Muscle of arm (tissue), 12 donors: ENCODE measurements around the gene EFNB2. TPM values are rescaled to one million over a fixed set of nuclear protein-coding genes. Genes with fewer than 3 reads are reported as not detected.

Experiments used
- DNase-seq: peaks from one replicate; pipeline ENCODE4 v3.0.0-alpha.2; 2013
- polyA plus RNA-seq, 12 donors: library from polyadenylated mRNA; unstranded; fragments of 120-200 nt; gene quantifications; one replicate each; pipeline ENCODE4 v1.2.1, GENCODE V29; 2013; ENCODE audit not compliant: insufficient read length in 12 of 12

Gene EFNB2
- polyA plus RNA-seq, 12 donors = 17.7 to 73.8 (median 21.6) TPM; not detected in 1

DNA sequence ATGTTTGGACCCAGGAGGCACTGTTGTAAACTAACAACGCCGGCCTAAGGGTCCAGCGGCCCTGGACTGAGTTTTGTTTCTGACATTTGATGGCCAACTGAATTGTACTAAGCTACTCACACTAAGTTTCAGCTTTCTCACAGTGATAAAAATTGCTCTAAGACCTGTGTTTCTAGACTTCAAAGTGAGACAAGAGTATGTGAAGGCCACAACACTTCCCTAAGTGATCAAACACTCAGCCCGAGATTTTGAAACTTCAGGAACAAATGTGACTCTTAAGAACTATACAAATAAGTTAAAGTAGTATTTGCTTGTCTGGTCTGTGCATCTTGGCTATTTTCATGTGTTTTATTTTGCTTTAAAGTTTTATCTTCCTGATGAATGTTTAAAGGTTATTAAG is 30.2 kb downstream of the EFNB2 start:
- DNase-seq = no peak

DNA sequence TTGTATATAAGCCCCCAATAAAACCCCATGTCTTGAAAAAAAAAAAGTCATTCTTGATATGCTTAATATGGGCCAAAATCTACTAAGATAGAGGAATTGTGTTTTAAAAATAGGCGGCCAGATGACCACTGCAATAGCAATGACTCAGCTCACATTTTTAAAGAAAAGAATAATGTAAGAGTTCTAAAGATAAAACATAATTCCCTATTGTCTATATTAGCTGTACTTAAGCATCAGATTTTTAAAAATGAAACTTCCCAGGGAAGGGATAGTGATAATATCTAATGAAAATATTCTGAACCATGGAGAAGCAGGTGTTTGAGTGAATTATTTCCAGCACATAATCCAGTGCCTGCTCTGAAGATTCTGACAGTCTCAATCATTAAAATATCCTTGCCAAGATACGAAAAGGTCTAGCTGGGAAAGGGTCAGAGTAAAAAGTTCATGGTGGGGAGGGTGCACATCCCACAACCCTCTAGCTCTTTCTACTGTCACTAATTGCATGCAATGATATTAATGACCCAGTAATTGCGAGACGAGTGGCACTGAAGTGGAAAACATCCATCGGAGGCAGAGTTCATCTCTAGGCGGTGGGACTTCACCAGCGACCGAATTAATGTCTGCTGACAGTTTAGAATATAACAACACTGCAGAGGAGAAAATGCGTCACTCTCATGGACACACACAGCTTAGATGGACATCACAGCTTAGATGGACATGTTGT is 31.6 kb downstream of the EFNB2 start:
- DNase-seq = no peak

GRCh38 chr13:106503272-106503671 is 32.2 kb downstream of the EFNB2 start:
- no peak for DNase-seq

DNA sequence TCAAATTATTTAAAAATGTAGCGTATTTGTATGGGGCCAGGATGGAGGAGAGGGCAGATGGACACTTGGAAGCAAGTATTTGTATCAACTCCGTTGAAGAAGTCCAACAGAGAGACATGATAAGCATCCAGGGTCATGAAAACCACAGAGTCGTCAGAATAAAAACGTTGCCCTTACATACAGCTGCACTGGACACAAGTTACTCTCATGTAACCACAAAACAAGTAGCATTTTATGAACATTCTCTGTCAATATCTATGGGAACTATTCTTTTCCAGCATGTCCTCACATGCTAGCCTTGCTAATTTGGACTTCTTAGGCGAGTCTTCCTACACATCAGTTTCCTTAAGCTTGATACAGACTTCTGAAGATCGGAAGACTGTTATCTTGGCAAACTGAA is 35.0 kb downstream of the EFNB2 start:
- DNase-seq = no peak

GRCh38 chr13:106499896-106500295 is 35.6 kb downstream of the EFNB2 start:
- DNase-seq = no peak

DNA sequence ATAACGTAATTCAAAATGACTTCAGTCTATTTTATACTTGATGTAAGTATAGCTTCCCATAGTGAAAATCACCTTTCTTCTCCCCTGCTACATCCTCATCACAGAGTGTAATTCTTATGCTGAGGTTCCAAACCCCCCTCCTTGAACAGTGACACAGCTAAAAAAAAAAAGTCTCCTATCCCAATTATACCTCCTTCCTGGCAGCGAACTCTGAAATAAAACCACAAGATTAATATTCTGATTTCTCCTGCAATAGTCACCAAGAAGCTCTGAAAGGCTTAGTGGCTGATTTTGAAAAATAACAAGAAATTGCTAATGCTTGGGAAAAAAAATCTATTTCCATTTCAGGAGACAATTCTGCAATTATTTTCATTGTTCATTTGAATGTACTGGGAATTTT is 36.3 kb downstream of the EFNB2 start:
- no peak for DNase-seq

DNA sequence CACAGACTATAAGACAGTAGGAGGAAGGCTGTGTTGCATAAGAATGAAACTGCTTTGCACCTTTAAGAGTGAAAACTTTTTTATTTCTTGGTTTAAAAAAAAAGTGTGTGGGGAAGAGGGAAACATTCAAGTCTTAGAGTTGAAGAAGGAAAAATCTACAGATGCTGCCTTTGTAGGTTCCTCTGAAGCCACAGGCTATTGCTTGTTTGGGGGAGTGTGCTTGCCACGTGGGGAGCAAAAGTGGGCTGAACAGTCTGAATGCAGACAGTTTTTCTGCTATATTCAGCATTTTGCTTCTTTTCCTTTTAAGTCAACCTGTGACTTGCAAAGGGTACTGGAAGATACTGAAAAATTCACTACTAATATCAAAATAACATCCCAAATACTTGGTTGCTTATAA is 36.9 kb downstream of the EFNB2 start:
- DNase-seq = no peak

- no peak for DNase-seq
Measured at GRCh38 chr13:106498158-106498557, 37.3 kb downstream of the EFNB2 start.

- no peak for DNase-seq
Measured at GRCh38 chr13:106497079-106497478, 38.4 kb downstream of the EFNB2 start.

DNA sequence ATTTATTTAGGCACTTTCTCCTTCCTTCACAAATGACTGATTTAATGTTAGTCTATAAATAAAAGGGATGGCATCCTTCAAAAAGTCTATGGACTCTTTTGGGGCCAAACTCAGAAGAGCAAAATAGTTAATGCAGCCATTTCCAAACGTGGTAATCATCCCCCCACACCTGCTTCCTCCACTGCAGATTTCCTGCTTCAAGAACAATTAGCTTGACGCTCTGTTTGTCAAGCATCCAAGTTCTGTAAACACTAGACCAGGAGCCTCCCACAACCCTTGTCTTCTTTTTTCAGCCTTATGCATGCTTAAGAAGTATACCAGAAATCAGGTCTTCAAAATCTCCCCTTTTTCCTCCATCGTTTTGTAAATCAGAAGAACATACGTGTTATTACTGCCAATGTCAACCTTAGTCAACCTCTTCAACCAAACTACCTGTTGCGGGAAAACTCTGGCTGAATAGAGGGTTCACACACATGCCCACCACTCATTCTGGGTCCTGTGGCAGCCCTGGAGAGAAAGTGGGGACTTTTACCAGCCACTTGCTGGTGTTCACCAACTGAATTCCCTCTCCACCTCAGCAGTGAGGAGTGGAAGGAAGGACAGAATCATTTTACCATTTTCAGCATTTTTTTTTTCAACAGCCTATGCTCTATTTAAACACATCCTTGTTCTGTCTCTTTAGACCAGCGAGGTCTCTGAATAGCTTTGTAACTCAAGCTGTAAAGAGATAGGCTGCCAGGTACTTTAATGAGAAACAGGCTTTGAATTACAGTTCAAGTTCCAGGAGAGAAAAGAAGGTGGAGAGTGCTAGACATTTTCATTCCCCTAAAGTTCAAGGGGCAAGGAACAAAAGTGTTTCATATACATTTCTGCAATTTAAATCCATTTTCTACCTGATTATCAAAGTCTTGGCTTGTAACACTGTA is 39.1 kb downstream of the EFNB2 start:
- no peak for DNase-seq

- no peak for DNase-seq
Measured at GRCh38 chr13:106494936-106495335, 40.5 kb downstream of the EFNB2 start.

DNA sequence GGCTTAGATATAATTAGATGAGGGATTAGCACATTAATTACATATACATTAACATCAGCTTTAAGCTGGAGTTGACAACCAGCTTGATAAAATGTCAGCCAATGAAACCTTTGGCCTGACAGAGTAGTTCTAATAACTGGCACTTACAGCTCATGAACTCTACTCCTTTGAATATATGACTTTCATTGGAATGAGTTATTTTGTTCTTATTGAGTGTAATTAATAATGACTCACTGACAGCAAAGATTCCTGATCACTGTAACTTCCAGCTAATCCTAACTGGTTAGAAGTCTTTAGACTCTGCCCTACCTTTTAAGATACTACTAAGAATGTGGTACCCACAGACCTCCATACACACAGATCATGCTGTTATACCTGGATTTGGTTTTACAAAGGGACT is 41.0 kb downstream of the EFNB2 start:
- no peak for DNase-seq

- no peak for DNase-seq
Measured at GRCh38 chr13:106493533-106494220, 41.8 kb downstream of the EFNB2 start.

GRCh38 chr13:106492588-106493475 is 42.6 kb downstream of the EFNB2 start:
- no peak for DNase-seq

DNA sequence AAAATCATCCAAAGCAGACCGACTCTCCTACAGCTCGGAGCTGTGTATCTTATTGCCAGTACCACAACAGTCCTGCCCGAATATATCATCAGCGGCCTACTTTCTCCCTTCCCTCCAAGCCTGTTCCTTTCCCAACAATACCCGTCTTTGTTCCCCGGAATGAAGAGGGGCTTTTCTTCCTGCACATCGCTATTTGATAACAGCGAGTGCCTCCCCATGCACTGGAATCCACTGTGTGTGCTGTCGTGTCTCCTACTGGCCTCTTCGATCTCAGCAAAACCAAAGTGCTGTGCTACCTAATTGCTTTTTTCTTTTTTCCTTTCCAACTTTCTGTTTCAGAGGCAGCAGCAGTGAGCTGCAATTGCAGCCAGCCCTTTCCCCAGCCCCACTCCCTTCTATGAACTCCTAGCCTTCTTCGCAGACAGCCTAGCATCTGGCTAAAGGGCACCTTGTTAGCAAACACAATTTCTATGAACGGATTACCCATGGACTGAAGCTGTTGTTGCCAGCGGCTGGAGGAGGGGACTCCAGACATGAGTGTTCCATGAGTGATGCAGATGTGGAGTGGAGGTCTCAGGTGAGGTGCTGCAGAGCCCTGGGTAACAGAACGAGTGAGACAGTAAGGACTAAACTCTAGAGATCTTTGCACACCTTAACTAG is 43.4 kb downstream of the EFNB2 start:
- DNase-seq = no peak

- DNase-seq = no peak
Measured at GRCh38 chr13:106491463-106491862, 44.0 kb downstream of the EFNB2 start.

DNA sequence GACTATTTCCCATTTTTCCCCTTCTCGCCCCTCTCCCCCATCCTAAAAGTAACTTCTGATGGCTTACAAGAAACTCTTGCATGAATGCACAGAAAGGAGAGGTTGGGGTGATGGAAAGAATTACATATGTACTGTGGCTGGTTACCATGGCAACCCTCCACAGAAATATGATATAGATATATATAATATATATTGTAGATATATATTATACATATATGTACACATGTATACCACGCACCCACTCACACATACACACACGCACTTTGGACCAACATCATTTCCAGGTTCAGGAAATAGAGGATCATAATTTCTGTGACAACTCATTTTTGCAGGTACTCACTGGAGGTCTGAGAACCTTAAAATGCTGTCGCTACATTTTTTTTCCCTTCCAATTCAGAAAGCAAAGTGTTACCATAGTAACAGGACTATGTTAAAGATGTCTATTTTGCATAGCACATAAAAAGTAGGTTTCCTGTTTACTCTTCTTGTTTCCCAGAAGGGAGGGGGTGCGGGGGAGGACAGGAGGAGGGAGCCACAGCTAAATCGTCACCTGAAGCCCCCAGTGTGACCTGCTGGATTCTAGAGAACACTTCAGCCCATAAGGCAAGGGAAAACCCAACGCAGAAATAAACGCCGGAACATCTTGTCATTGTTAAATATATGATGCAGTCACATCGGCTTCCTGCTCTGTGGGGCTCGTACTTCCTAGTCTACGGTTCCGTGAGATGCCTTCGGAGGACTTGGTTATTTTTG is 44.7 kb downstream of the EFNB2 start:
- no peak for DNase-seq

GRCh38 chr13:106489849-106490568 is 45.5 kb downstream of the EFNB2 start:
- DNase-seq = no peak

DNA sequence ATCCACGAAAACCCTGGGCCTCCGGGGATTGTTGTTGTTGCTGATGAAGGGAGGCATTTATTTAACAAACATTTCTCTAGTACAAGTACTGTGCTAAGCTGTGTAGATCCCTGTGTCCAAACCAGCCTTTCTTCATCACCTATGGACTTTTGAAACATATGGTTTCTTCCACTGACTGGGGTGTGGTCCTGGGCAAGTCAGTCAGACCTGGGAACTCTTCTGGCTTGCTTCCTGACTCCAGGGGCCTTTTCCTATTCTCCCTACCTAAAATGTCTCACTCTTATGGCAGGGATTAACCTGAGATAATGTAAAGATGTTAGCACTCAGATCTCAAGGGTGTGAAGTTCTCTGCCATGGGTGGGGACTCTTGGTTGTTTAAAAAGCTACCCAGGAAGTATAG is 46.8 kb downstream of the EFNB2 start:
- DNase-seq = no peak
